GM13976 (cell line): ENCODE measurements around the gene ZFYVE28.

Source experiments
- DNase-seq: peaks from one replicate; pipeline ENCODE4 v3.0.0; 2012; ENCODE audit warnings: low spot score
- in situ Hi-C: fragments of 300-500 bp; cut with MboI; formaldehyde crosslinking; loops from one replicate; pipeline ENCODE4 v1.12.0; 2022; ENCODE audit warnings: low sequenced_read_pairs, mixed read lengths, inconsistent platforms; ENCODE audit not compliant: unreplicated experiment
- TF ChIP-seq, protein P1 (sequence below): IDR thresholded peaks from 2 replicates; pipeline ENCODE4 v1.5.1; 2012; ENCODE audit warnings: borderline replicate concordance, mild to moderate bottlenecking; ENCODE audit not compliant: insufficient read depth; ENCODE audit errors: extremely low read depth, missing control alignments, control extremely low read depth

ZFYVE28 gene

GRCh38 chr4:2272026-2272827 lies 146.2 kb downstream of the ZFYVE28 start:
- TF ChIP-seq, protein P1, sequence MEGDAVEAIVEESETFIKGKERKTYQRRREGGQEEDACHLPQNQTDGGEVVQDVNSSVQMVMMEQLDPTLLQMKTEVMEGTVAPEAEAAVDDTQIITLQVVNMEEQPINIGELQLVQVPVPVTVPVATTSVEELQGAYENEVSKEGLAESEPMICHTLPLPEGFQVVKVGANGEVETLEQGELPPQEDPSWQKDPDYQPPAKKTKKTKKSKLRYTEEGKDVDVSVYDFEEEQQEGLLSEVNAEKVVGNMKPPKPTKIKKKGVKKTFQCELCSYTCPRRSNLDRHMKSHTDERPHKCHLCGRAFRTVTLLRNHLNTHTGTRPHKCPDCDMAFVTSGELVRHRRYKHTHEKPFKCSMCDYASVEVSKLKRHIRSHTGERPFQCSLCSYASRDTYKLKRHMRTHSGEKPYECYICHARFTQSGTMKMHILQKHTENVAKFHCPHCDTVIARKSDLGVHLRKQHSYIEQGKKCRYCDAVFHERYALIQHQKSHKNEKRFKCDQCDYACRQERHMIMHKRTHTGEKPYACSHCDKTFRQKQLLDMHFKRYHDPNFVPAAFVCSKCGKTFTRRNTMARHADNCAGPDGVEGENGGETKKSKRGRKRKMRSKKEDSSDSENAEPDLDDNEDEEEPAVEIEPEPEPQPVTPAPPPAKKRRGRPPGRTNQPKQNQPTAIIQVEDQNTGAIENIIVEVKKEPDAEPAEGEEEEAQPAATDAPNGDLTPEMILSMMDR: no peak
- no peak for DNase-seq
- in situ Hi-C loops: no loop called here

GRCh38 chr4:2271279-2272025 lies 147.0 kb downstream of the ZFYVE28 start:
- TF ChIP-seq, protein P1: no peak
- in situ Hi-C loops: no loop called here

GRCh38 chr4:2270341-2271165 lies 147.9 kb downstream of the ZFYVE28 start:
- TF ChIP-seq, protein P1: no peak

More at GRCh38 chr4:2271279-2272025, 147.0 kb downstream of the ZFYVE28 start:
- no peak for DNase-seq

GRCh38 chr4:2269618-2270163 lies 148.8 kb downstream of the ZFYVE28 start:
- in situ Hi-C loops: no loop called here
- no peak for DNase-seq
- TF ChIP-seq, protein P1: no peak

More at GRCh38 chr4:2270341-2271165, 147.9 kb downstream of the ZFYVE28 start:
- no peak for DNase-seq
- in situ Hi-C loops: no loop called here

- DNase-seq: no peak
- TF ChIP-seq, protein P1: no peak
- in situ Hi-C loops: no loop called here
Measured at GRCh38 chr4:2269206-2269531, 149.3 kb downstream of the ZFYVE28 start.

GRCh38 chr4:2268357-2269205 lies 149.9 kb downstream of the ZFYVE28 start:
- TF ChIP-seq, protein P1: no peak
- DNase-seq: no peak
- in situ Hi-C loops: no loop called here
